SK-N-SH treated with all-trans-retinoic acid at 6 μM for 48 hours (cell line): ENCODE results near the gene XAGE2.

Source experiments
- CREB5 ChIP-seq: fragments of 250-450 bp; sonication (Bioruptor Pico); IDR thresholded peaks from 2 replicates; pipeline ENCODE4 v1.5.1; 2020; ENCODE audit warnings: low read depth, mild to moderate bottlenecking, moderate library complexity
- CSRNP3 ChIP-seq: fragments of 250-450 bp; sonication (Bioruptor Pico); IDR thresholded peaks from 2 replicates; pipeline ENCODE4 v1.5.1; 2021; ENCODE audit warnings: mild to moderate bottlenecking, moderate library complexity
- ISL1 ChIP-seq: fragments of 250-450 bp; sonication (Bioruptor Pico); IDR thresholded peaks from 2 replicates; pipeline ENCODE4 v2.1.2; 2022; ENCODE audit warnings: mild to moderate bottlenecking, moderate library complexity
- PATZ1 ChIP-seq: fragments of 250-450 bp; sonication (Bioruptor Pico); IDR thresholded peaks from 2 replicates; pipeline ENCODE4 v1.8.0; 2020; ENCODE audit warnings: mild to moderate bottlenecking, moderate library complexity, borderline replicate concordance
- ZC3H10 ChIP-seq: fragments of 250-450 bp; sonication (Bioruptor Pico); IDR thresholded peaks from 2 replicates; pipeline ENCODE4 v1.5.1; 2021; ENCODE audit warnings: mild to moderate bottlenecking, moderate library complexity
- ZFP30 ChIP-seq: fragments of 450-650 bp; formaldehyde crosslinking; IDR thresholded peaks from 2 replicates; pipeline ENCODE4 v1.5.0; 2022; ENCODE audit warnings: mild to moderate bottlenecking, moderate library complexity
- ZNF565 ChIP-seq: fragments of 450-650 bp; formaldehyde crosslinking; conservative IDR thresholded peaks from 2 replicates; pipeline ENCODE4 v1.5.0; 2020; ENCODE audit warnings: low read depth, mild to moderate bottlenecking, moderate library complexity
- ZNF8 ChIP-seq: fragments of 450-650 bp; formaldehyde crosslinking; IDR thresholded peaks from 2 replicates; pipeline ENCODE4 v1.5.0; 2020; ENCODE audit warnings: mild to moderate bottlenecking, moderate library complexity

GRCh38 chrX:52355108-52355507 lies 13.7 kb upstream of the XAGE2 start:
- TF ChIP-seq PATZ1 (CRISPR knock-in tag) (no peak), CREB5 (CRISPR knock-in tag) (no peak), ZNF565 (CRISPR knock-in tag) (no peak), ZNF8 (CRISPR knock-in tag) (no peak), ZFP30 (CRISPR knock-in tag) (no peak), CSRNP3 (no peak), ZC3H10 (no peak), ISL1 (CRISPR knock-in tag) (no peak)
